Measurements from ENCODE around the gene CD109.

Gene CD109

GRCh38 chr6:73867411-73867810 is 171.4 kb downstream of the CD109 start:
- TF ChIP-seq MAX (IDR thresholded peaks at IDR 0.05; ENCODE audit: low read depth, low read length) (no peak), CTCF (IDR thresholded peaks at IDR 0.05; ENCODE audit: low read depth, low read length) (no peak), POLR2A (IDR thresholded peaks at IDR 0.05; ENCODE audit: extremely low read depth, insufficient read length) (no peak), MYC (IDR thresholded peaks at IDR 0.05; ENCODE audit: low read depth, low read length) (no peak)
- no peak overlapping the region for H3K4me3 ChIP-seq (ENCODE audit: low read depth, low read length)
- DNase-seq (ENCODE audit: low read depth): no peak

- no peak for DNase-seq (ENCODE audit: low read depth)
- no peak overlapping the region for H3K4me3 ChIP-seq (ENCODE audit: low read depth, low read length)
- TF ChIP-seq CTCF (IDR thresholded peaks at IDR 0.05; ENCODE audit: low read depth, low read length) (no peak), MAX (IDR thresholded peaks at IDR 0.05; ENCODE audit: low read depth, low read length) (no peak), POLR2A (IDR thresholded peaks at IDR 0.05; ENCODE audit: extremely low read depth, insufficient read length) (no peak), MYC (IDR thresholded peaks at IDR 0.05; ENCODE audit: low read depth, low read length) (no peak)
Observed at GRCh38 chr6:73870907-73871306, 174.9 kb downstream of the CD109 start.

GRCh38 chr6:73873081-73873480 is 177.1 kb downstream of the CD109 start:
- no peak for DNase-seq (ENCODE audit: low read depth)
- no peak for TF ChIP-seq POLR2A (IDR thresholded peaks at IDR 0.05; ENCODE audit: extremely low read depth, insufficient read length)
- TF ChIP-seq CTCF (IDR thresholded peaks at IDR 0.05; ENCODE audit: low read depth, low read length): no peak
- TF ChIP-seq MAX (IDR thresholded peaks at IDR 0.05; ENCODE audit: low read depth, low read length): no peak
- TF ChIP-seq MYC (IDR thresholded peaks at IDR 0.05; ENCODE audit: low read depth, low read length): no peak
- H3K4me3 ChIP-seq (ENCODE audit: low read depth, low read length): no peak overlapping the region

Measured in NB4 (cell line).